GM18508 (cell line): ENCODE measurements around the gene KMT2E.

Source experiments
- ATAC-seq: cut with Tn5 transposase; IDR thresholded peaks from one replicate; pipeline ENCODE4 v1.9.1; 2021; ENCODE audit warnings: moderate number of reproducible peaks; ENCODE audit not compliant: insufficient read depth, unreplicated experiment

KMT2E gene

GRCh38 chr7:105156731-105157130 lies 142.7 kb downstream of the KMT2E start:
- ATAC-seq: no peak

- no peak for ATAC-seq
Observed at GRCh38 chr7:105157278-105157677, 143.3 kb downstream of the KMT2E start.

GRCh38 chr7:105161366-105161765 lies 147.4 kb downstream of the KMT2E start:
- no peak for ATAC-seq
